ENCODE data around the gene RSU1. TPM values are rescaled to one million over a fixed set of nuclear protein-coding genes. Genes with fewer than 3 reads are reported as not detected.

The RSU1 gene
- total and polyA plus RNA-seq, 10 of the 15 experiments (the other 5 are each of a cell fraction or from before 2014, with no cell fraction given), result 49.2 to 139 (median 81.3) TPM

DNA sequence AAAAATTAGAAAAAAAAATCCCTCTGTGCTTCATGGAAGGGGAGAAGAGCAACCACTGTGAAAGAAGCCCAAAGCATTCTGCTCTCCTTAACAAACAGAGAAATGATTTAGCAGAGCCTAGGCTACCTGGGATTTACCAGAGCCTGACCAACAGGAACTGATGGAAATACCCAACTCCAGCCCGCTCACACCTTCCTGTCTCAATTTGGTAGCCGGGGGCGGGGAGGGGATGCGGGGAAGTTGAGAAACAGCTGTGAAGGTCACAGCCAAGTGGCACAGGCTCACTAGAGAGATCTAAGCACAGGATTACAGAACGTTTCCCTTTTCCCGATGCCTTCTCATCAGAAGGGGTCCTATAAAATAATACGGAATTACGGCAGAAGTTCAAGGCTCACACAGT lies 17.6 kb downstream of the RSU1 start:
- peak; percentile 95 for ATAC-seq
- ChIA-PET RAD21 (ENCODE audit: unreplicated experiment) (interaction anchor here (0.6 to 1.0 kb wide), 2 partner anchors 10 to 745 kb away, joined by 3 read pairs; no protein-coding TSS in a partner anchor), POLR2A (interaction anchor here (0.6 to 0.9 kb wide), 3 partner anchors 10 to 659 kb away, joined by 3 read pairs; no protein-coding TSS in a partner anchor), CTCF (interaction anchor here (1.0 kb wide), 1 partner anchor 14 kb away, joined by 3 read pairs; no protein-coding TSS in a partner anchor), SMC1A (ENCODE audit: uncharacterized antibody, unreplicated experiment) (interaction anchor here (0.6 to 3.2 kb wide), 8 partner anchors 9 to 36 kb away, joined by 3 to 15 read pairs (median 4); no protein-coding TSS in a partner anchor)
- BruUV-seq (replicated peaks), result no TSS peak
- peak overlapping the region; percentile 5; the same call in 1 of the 2 replicates for H3K9ac ChIP-seq (ENCODE audit: control insufficient read depth, insufficient read depth, low read length)
- peak; percentile 45 for DNase-seq (ENCODE audit: low read depth, low spot score)
- peaks cover 22% of the 10 kb centered on the region for H3K79me2 ChIP-seq (ENCODE audit: control insufficient read depth, insufficient read depth, low read length)
- H3K4me2 ChIP-seq (ENCODE audit: control insufficient read depth, insufficient read depth), result peak overlapping the region; percentile 51
- peaks cover 12% of the 10 kb centered on the region for H3K4me1 ChIP-seq (ENCODE audit: control insufficient read depth, insufficient read depth, low read length)
- FAIRE-seq, result no peak
- H2AFZ ChIP-seq (ENCODE audit: control insufficient read depth, low read depth, low read length), result peak overlapping the region; percentile 13
- H3K27ac ChIP-seq (ENCODE audit: control insufficient read depth, insufficient read depth), result peak overlapping the region; percentile 67
- peak overlapping the region; percentile 23 for H3K4me3 ChIP-seq
- WGBS (ENCODE audit: insufficient coverage, insufficient replicate concordance, low lambda C conversion rate, missing lambda C conversion rate), result 19% methylated on average over 8 of the region's 8 CpGs
- in situ Hi-C loops (cut with MboI) (loop anchor here (10.0 to 25.0 kb wide), 2 partner anchors 895 to 1863 kb away; partner anchors contain the start of genes ARL5B and NSUN6), intact Hi-C loops (cut with micrococcal nuclease; ENCODE audit: unreplicated experiment) (loop anchor here (10.0 kb wide), 1 partner anchor 895 kb away; no protein-coding TSS in a partner anchor)
- H3K36me3 ChIP-seq (ENCODE audit: control insufficient read depth in 2 of 2, insufficient read depth in 2 of 2, low read length in 1 of 2), result peaks cover 0 to 5% of the 10 kb centered on the region in 2 experiments; a peak in 1 of 4 replicates
- no peaks in the 10 kb centered on the region for H4K20me1 ChIP-seq (ENCODE audit: control insufficient read depth, insufficient read depth)
- no peaks in the 10 kb centered on the region; the same call in 2 of the 3 replicates for H3K9me3 ChIP-seq (replicated peaks; ENCODE audit: control insufficient read depth, insufficient read depth, low read length)
- H3K27me3 ChIP-seq (replicated peaks in 1 of 2; ENCODE audit: control insufficient read depth in 2 of 2, insufficient read depth in 2 of 2, low read length in 1 of 2), result no peaks in the 10 kb centered on the region
- TF ChIP-seq BACH1 (IDR thresholded peaks at IDR 0.05; ENCODE audit: borderline replicate concordance), result no peak
- peak; percentile 43; the same call in 1 of the 2 replicates for TF ChIP-seq PML (IDR thresholded peaks at IDR 0.05; ENCODE audit: low read length)
- peak; percentile 61; the same call in 1 of the 2 replicates for TF ChIP-seq TCF12 (IDR thresholded peaks at IDR 0.05; ENCODE audit: low read depth, low read length)
- TF ChIP-seq RELA (IDR thresholded peaks at IDR 0.05; ENCODE audit: borderline replicate concordance, partially characterized antibody), result peak; percentile 13
- TF ChIP-seq, protein P1, sequence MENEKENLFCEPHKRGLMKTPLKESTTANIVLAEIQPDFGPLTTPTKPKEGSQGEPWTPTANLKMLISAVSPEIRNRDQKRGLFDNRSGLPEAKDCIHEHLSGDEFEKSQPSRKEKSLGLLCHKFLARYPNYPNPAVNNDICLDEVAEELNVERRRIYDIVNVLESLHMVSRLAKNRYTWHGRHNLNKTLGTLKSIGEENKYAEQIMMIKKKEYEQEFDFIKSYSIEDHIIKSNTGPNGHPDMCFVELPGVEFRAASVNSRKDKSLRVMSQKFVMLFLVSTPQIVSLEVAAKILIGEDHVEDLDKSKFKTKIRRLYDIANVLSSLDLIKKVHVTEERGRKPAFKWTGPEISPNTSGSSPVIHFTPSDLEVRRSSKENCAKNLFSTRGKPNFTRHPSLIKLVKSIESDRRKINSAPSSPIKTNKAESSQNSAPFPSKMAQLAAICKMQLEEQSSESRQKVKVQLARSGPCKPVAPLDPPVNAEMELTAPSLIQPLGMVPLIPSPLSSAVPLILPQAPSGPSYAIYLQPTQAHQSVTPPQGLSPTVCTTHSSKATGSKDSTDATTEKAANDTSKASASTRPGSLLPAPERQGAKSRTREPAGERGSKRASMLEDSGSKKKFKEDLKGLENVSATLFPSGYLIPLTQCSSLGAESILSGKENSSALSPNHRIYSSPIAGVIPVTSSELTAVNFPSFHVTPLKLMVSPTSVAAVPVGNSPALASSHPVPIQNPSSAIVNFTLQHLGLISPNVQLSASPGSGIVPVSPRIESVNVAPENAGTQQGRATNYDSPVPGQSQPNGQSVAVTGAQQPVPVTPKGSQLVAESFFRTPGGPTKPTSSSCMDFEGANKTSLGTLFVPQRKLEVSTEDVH (IDR thresholded peaks at IDR 0.05; ENCODE audit: low read depth, partially characterized antibody), result no peak
- TF ChIP-seq SUPT20H (IDR thresholded peaks at IDR 0.05; ENCODE audit: borderline replicate concordance, control insufficient read depth, low read depth, low read length), result no peak
- TF ChIP-seq NR2F1 (conservative IDR thresholded peaks at IDR 0.05), result peak; percentile 93
- peak; percentile 47; the same call in 1 of the 2 replicates for TF ChIP-seq POLR2AphosphoS5 (IDR thresholded peaks at IDR 0.05; ENCODE audit: low read length)
- TF ChIP-seq BCL11A (IDR thresholded peaks at IDR 0.05; ENCODE audit: low read depth, low read length), result 0 out of 2 replicates have a peak, but pooled peaks have one; percentile 28
- TF ChIP-seq SMARCA5 (IDR thresholded peaks at IDR 0.05), result no peak
- TF ChIP-seq SRF (IDR thresholded peaks at IDR 0.05; ENCODE audit: low read depth in 2 of 2, low read length in 2 of 2), result 0 out of 4 replicates have a peak, but pooled peaks of 1 of the 2 experiments have one; percentile 55
- TF ChIP-seq SMC3 (IDR thresholded peaks at IDR 0.05; ENCODE audit: borderline replicate concordance, low read length), result no peak
- TF ChIP-seq NFIC (IDR thresholded peaks at IDR 0.05; ENCODE audit: low read depth, low read length), result peak; percentile 47; the same call in 1 of the 2 replicates
- peak; percentile 62 for TF ChIP-seq RUNX3 (IDR thresholded peaks at IDR 0.05; ENCODE audit: low read length)
- peak; percentile 39; the same call in 1 of the 2 replicates for TF ChIP-seq CREM (IDR thresholded peaks at IDR 0.05; ENCODE audit: low read depth)
- peak; percentile 65 to 74; a peak in 2 of 4 replicates for TF ChIP-seq IKZF2 (IDR thresholded peaks at IDR 0.05)
- TF ChIP-seq, protein P2, sequence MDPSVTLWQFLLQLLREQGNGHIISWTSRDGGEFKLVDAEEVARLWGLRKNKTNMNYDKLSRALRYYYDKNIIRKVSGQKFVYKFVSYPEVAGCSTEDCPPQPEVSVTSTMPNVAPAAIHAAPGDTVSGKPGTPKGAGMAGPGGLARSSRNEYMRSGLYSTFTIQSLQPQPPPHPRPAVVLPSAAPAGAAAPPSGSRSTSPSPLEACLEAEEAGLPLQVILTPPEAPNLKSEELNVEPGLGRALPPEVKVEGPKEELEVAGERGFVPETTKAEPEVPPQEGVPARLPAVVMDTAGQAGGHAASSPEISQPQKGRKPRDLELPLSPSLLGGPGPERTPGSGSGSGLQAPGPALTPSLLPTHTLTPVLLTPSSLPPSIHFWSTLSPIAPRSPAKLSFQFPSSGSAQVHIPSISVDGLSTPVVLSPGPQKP (IDR thresholded peaks at IDR 0.05; ENCODE audit: low read depth, low read length), result no peak
- TF ChIP-seq MYC (IDR thresholded peaks at IDR 0.05; ENCODE audit: insufficient read depth, insufficient read length, insufficient replicate concordance, low read length, severe bottlenecking), result no peak
- TF ChIP-seq MEF2A (IDR thresholded peaks at IDR 0.05; ENCODE audit: insufficient read depth, low read depth, low read length), result 0 out of 2 replicates have a peak, but pooled peaks have one; percentile 15
- TF ChIP-seq RAD51 (IDR thresholded peaks at IDR 0.05), result no peak
- TF ChIP-seq YY1 (IDR thresholded peaks at IDR 0.05; ENCODE audit: low read depth, low read length), result 0 out of 2 replicates have a peak, but pooled peaks have one; percentile 8
- TF ChIP-seq IKZF1 (conservative IDR thresholded peaks at IDR 0.05), result peak; percentile 76
